ENCODE measurements around the gene ASTE1.

DNA sequence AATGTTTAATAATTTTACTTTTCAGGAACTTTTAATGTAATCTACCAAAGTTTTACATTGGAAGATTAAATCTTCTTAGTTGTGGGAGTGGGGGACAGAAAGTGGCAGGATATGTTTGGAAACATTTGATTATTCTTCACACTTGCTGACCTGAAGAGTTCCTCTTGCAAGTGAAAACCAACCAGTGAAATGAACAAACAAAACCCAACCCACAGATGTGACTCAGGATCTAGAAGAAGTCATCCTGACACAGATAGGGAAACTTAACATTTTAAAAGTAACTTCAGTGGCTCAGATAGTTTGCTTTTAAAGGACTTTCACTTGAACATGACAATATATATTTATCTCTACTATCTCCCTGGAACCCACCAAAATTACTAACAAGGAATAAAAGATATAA is 55.4 kb downstream of the ASTE1 start:
- TF ChIP-seq POLR2A (IDR thresholded peaks at IDR 0.05), result no peak
- TF ChIP-seq, protein P1, sequence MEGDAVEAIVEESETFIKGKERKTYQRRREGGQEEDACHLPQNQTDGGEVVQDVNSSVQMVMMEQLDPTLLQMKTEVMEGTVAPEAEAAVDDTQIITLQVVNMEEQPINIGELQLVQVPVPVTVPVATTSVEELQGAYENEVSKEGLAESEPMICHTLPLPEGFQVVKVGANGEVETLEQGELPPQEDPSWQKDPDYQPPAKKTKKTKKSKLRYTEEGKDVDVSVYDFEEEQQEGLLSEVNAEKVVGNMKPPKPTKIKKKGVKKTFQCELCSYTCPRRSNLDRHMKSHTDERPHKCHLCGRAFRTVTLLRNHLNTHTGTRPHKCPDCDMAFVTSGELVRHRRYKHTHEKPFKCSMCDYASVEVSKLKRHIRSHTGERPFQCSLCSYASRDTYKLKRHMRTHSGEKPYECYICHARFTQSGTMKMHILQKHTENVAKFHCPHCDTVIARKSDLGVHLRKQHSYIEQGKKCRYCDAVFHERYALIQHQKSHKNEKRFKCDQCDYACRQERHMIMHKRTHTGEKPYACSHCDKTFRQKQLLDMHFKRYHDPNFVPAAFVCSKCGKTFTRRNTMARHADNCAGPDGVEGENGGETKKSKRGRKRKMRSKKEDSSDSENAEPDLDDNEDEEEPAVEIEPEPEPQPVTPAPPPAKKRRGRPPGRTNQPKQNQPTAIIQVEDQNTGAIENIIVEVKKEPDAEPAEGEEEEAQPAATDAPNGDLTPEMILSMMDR (IDR thresholded peaks at IDR 0.05 in 4 of 5, conservative IDR thresholded peaks at IDR 0.05 in 1 of 5), result no peak
